Left ventricle myocardium inferior (tissue), 1 donor: ENCODE data around the gene CDC25B. TPM values are rescaled to one million over a fixed set of nuclear protein-coding genes. Genes with fewer than 3 reads are reported as not detected.
"Not testable (repeated sequence)": the region's sequence is repeated elsewhere in the genome, so short reads cannot be mapped to it uniquely, and the experiment has no call there.

Experiments used
- DNase-seq: peaks from one replicate; pipeline ENCODE4 v3.0.0-alpha.2; 2020
- H3K27ac ChIP-seq: fragments of 200-600 bp; replicated peaks from 2 replicates; pipeline ENCODE4 v1.8.0; 2021
- H3K27me3 ChIP-seq: fragments of 200-600 bp; 2 replicates; pipeline ENCODE4 v1.8.0; 2021; ENCODE audit warnings: low read depth
- H3K36me3 ChIP-seq: fragments of 200-600 bp; 2 replicates; pipeline ENCODE4 v1.8.0; 2021
- H3K4me1 ChIP-seq: fragments of 200-600 bp; 2 replicates; pipeline ENCODE4 v1.8.0; 2021
- H3K4me3 ChIP-seq: fragments of 200-600 bp; 2 replicates; pipeline ENCODE4 v1.8.0; 2021; ENCODE audit warnings: mild to moderate bottlenecking, moderate library complexity
- H3K9me3 ChIP-seq: fragments of 200-600 bp; replicated peaks from 2 replicates; pipeline ENCODE4 v1.8.0; 2021
- CTCF ChIP-seq: fragments of 200-600 bp; IDR thresholded peaks from 2 replicates; pipeline ENCODE4 v1.8.0; 2021; ENCODE audit warnings: antibody characterized with exemption, mild to moderate bottlenecking, borderline replicate concordance
- intact Hi-C: fragments of 100-400 bp; cut with micrococcal nuclease; formaldehyde crosslinking; loops from one replicate; pipeline ENCODE4 v1.11.0; 2022
- total RNA-seq: library from RNA; stranded (reverse); fragmentation: NEBNext Ultra II Directional; extraction: Animal tissue kit (Norgen Biotek cat#: 25700); gene quantifications from one replicate; pipeline ENCODE4 v1.2.1, GENCODE V29; 2021
- donor health status: DM: no; HTN: yes; CAD: no; lungs with severe emphysema.

The CDC25B gene
- total RNA-seq, 1 donor from 2014 or later: 8.1 TPM

- no peaks in the 10 kb centered on the region for H3K9me3 ChIP-seq
- peaks cover 6% of the 10 kb centered on the region for H3K36me3 ChIP-seq
- no peak overlapping the region for H3K4me3 ChIP-seq
- H3K27me3 ChIP-seq: no peaks in the 10 kb centered on the region
- H3K27ac ChIP-seq: no peak overlapping the region
- DNase-seq: no peak
- H3K4me1 ChIP-seq: peaks cover 33% of the 10 kb centered on the region
- intact Hi-C loops: no loop called here
- no peak for TF ChIP-seq CTCF
Measured at GRCh38 chr20:3788685-3789155, 7.4 kb upstream of the CDC25B start.

GRCh38 chr20:3789201-3789600 is 6.9 kb upstream of the CDC25B start:
- H3K4me1 ChIP-seq: peaks cover 28% of the 10 kb centered on the region
- DNase-seq, H3K36me3 ChIP-seq, intact Hi-C loops, H3K4me3 ChIP-seq, H3K27me3 ChIP-seq, H3K9me3 ChIP-seq, H3K27ac ChIP-seq: not testable (repeated sequence)

GRCh38 chr20:3794168-3794567 is 1.9 kb upstream of the CDC25B start:
- H3K4me1 ChIP-seq: peaks cover 39% of the 10 kb centered on the region
- intact Hi-C loops, H3K27me3 ChIP-seq: not testable (repeated sequence)

GRCh38 chr20:3794701-3795420 is 1.2 kb upstream of the CDC25B start:
- Histone ChIP-seq H3K4me1 (peaks cover 40% of the 10 kb centered on the region), H3K36me3 (no peaks in the 10 kb centered on the region), H3K27ac (peak overlapping the region; percentile 93), H3K9me3 (no peaks in the 10 kb centered on the region), H3K27me3 (no peaks in the 10 kb centered on the region), H3K4me3 (peak overlapping the region; percentile 71)
- intact Hi-C loops: no loop called here
- TF ChIP-seq CTCF: no peak
- DNase-seq: no peak

More at GRCh38 chr20:3794168-3794567, 1.9 kb upstream of the CDC25B start:
- DNase-seq, H3K4me3 ChIP-seq, H3K27ac ChIP-seq, H3K36me3 ChIP-seq, H3K9me3 ChIP-seq: not testable (repeated sequence)

GRCh38 chr20:3796477-3797225 is 541 bp downstream of the CDC25B start:
- Histone ChIP-seq H3K4me1 (peaks cover 40% of the 10 kb centered on the region), H3K27ac (peak overlapping the region; percentile 93), H3K27me3 (no peaks in the 10 kb centered on the region), H3K9me3 (no peaks in the 10 kb centered on the region), H3K36me3 (peaks cover 14% of the 10 kb centered on the region), H3K4me3 (peak overlapping the region; percentile 71)
- intact Hi-C loops: no loop called here
- DNase-seq: no peak
- TF ChIP-seq CTCF: no peak

- Histone ChIP-seq H3K27me3 (no peaks in the 10 kb centered on the region), H3K4me3 (peak overlapping the region; percentile 71), H3K9me3 (no peaks in the 10 kb centered on the region), H3K4me1 (peaks cover 40% of the 10 kb centered on the region), H3K27ac (no peak overlapping the region), H3K36me3 (peaks cover 19% of the 10 kb centered on the region)
- intact Hi-C loops: no loop called here
- TF ChIP-seq CTCF: no peak
- DNase-seq: no peak
Measured at GRCh38 chr20:3797226-3797545, 1.1 kb downstream of the CDC25B start.
